OCI-M1 (cell line): Measurements from ENCODE around the gene LCMT1.
A peak's percentile ranks its signal among the peaks of the same experiment; 100 is the strongest.
"Not testable (repeated sequence)": the region's sequence is repeated elsewhere in the genome, so short reads cannot be mapped to it uniquely, and the experiment has no call there.

Source experiments
- DNase-seq: peaks from one replicate; lab custom pipeline; 2025; lab: John Stamatoyannopoulos, UW

The LCMT1 gene

GRCh38 chr16:25143928-25144327 is 32.4 kb downstream of the LCMT1 start:
- DNase-seq = no peak

GRCh38 chr16:25148568-25149215 is 37.1 kb downstream of the LCMT1 start:
- DNase-seq = no peak

- no peak for DNase-seq
Measured at GRCh38 chr16:25151996-25152395, 40.5 kb downstream of the LCMT1 start.

- no peak for DNase-seq
Measured at GRCh38 chr16:25155553-25156460, 44.3 kb downstream of the LCMT1 start.

GRCh38 chr16:25157271-25157875 is 45.8 kb downstream of the LCMT1 start:
- DNase-seq = no peak

- peak; percentile 2 for DNase-seq
Measured at GRCh38 chr16:25158401-25158800, 46.9 kb downstream of the LCMT1 start.

GRCh38 chr16:25161753-25162367 is 50.3 kb downstream of the LCMT1 start:
- no peak for DNase-seq

- DNase-seq = no peak
Measured at GRCh38 chr16:25163683-25164082, 52.1 kb downstream of the LCMT1 start.

GRCh38 chr16:25165284-25165683 is 53.7 kb downstream of the LCMT1 start:
- DNase-seq = no peak

GRCh38 chr16:25167920-25168319 is 56.4 kb downstream of the LCMT1 start:
- DNase-seq = not testable (repeated sequence)

GRCh38 chr16:25171390-25171789 is 59.8 kb downstream of the LCMT1 start:
- no peak for DNase-seq

- DNase-seq = no peak
Measured at GRCh38 chr16:25172831-25173230, 61.3 kb downstream of the LCMT1 start.

GRCh38 chr16:25174285-25174684 is 62.7 kb downstream of the LCMT1 start:
- DNase-seq = no peak

- no peak for DNase-seq
Measured at GRCh38 chr16:25176136-25176535, 64.6 kb downstream of the LCMT1 start.

- no peak for DNase-seq
Measured at GRCh38 chr16:25177512-25177830, 65.9 kb downstream of the LCMT1 start.

GRCh38 chr16:25177831-25178688 is 66.5 kb downstream of the LCMT1 start:
- no peak for DNase-seq

- not testable (repeated sequence) for DNase-seq
Measured at GRCh38 chr16:25181236-25181635, 69.7 kb downstream of the LCMT1 start.

- no peak for DNase-seq
Measured at GRCh38 chr16:25184771-25185170, 73.2 kb downstream of the LCMT1 start.

GRCh38 chr16:25187491-25187795 is 75.9 kb downstream of the LCMT1 start:
- no peak for DNase-seq

GRCh38 chr16:25189305-25189704 is 77.8 kb downstream of the LCMT1 start:
- DNase-seq = no peak

- no peak for DNase-seq
Measured at GRCh38 chr16:25192096-25192495, 80.6 kb downstream of the LCMT1 start.
